Endothelial cell of umbilical vein (primary cell): Measurements from ENCODE around the gene IL1R2. TPM values are rescaled to one million over a fixed set of nuclear protein-coding genes. Genes with fewer than 3 reads are reported as not detected.

Experiments
- BruUV-seq: library from RNA; stranded (reverse); fragments of 400-500 nt; replicated peaks from 2 replicates; lab custom pipeline; 2021; lab: Mats Ljungman, UMichigan
- CTCF ChIA-PET: fragments of 300-600, 350-600 bp; sonication (Branson Sonifier 250); formaldehyde crosslinking; loops from one replicate; lab custom pipeline; 2021; ENCODE audit warnings: antibody characterized with exemption, inconsistent platforms; lab: Charles Lee
- POLR2A ChIA-PET: fragments of 300-600, 350-600 bp; sonication (Branson Sonifier 250); formaldehyde crosslinking; loops from one replicate; lab custom pipeline; 2021; ENCODE audit warnings: antibody characterized with exemption, inconsistent platforms; lab: Charles Lee
- DNase-seq: peaks from one replicate; pipeline ENCODE4 v3.0.0-alpha.2; 2011; ENCODE audit warnings: low read depth, low spot score
- FAIRE-seq: peaks from 2 replicates; lab custom pipeline; 2011; peaks lifted over from hg19 to GRCh38; lab: Jason Lieb, UNC
- H2AFZ ChIP-seq: 2 replicates; pipeline ENCODE4 v1.6.0; 2012; ENCODE audit warnings: low read depth, low read length, control low read depth, inconsistent platforms
- H3K27ac ChIP-seq: 2 replicates; pipeline ENCODE4 v1.5.1; 2011; ENCODE audit warnings: low read depth, mild to moderate bottlenecking, control low read depth, low read length, moderate library complexity; ENCODE audit not compliant: insufficient read depth
- H3K27me3 ChIP-seq, 2 experiments: 2 replicates each; pipeline versions ENCODE4 v1.6.0 to v1.6.1; 2011; ENCODE audit warnings: low read length in 2 of 2, mixed read lengths in 1 of 2; ENCODE audit not compliant: control insufficient read depth in 2 of 2, insufficient read depth in 2 of 2
- H3K36me3 ChIP-seq, 2 experiments: 2 replicates in 1 of 2; 3 replicates in 1 of 2; pipeline ENCODE4 v1.5.1; 2011; ENCODE audit warnings: low read length in 2 of 2, mild to moderate bottlenecking in 1 of 2, moderate library complexity in 1 of 2; ENCODE audit not compliant: control insufficient read depth in 2 of 2, insufficient read depth in 2 of 2; ENCODE audit errors: extremely low read depth in 1 of 2
- H3K4me1 ChIP-seq: 3 replicates; pipeline ENCODE4 v1.5.1; 2011; ENCODE audit warnings: mild to moderate bottlenecking, low read length; ENCODE audit not compliant: control insufficient read depth, insufficient read depth; ENCODE audit errors: extremely low read depth
- H3K4me2 ChIP-seq: 2 replicates; pipeline ENCODE4 v1.6.1; 2011; ENCODE audit warnings: low read length, control low read depth, mixed read lengths; ENCODE audit not compliant: insufficient read depth
- H3K4me3 ChIP-seq, 3 experiments: fragments of 200-600 bp in 1 of 3; sonication (generic), shearing (Covaris generic) in 1 of 3; replicated peaks in 1 of 3; 2 replicates each; pipeline ENCODE4 v1.5.1; 2011 to 2016; ENCODE audit warnings: control low read depth in 3 of 3, low read length in 3 of 3, mild to moderate bottlenecking in 2 of 3, inconsistent platforms in 1 of 3, low read depth in 1 of 3, moderate library complexity in 1 of 3; ENCODE audit not compliant: insufficient read depth in 1 of 3
- H3K79me2 ChIP-seq: 2 replicates; pipeline ENCODE4 v1.6.0; 2012; ENCODE audit warnings: low read length, inconsistent platforms; ENCODE audit not compliant: control insufficient read depth, insufficient read depth
- H3K9ac ChIP-seq: replicated peaks from 2 replicates; pipeline ENCODE3; 2011; ENCODE audit warnings: low read length, control low read depth; ENCODE audit not compliant: insufficient read depth; ENCODE audit errors: extremely low read depth
- H3K9me1 ChIP-seq: replicated peaks from 3 replicates; pipeline ENCODE4 v1.6.0; 2011; ENCODE audit warnings: mild to moderate bottlenecking, low read length; ENCODE audit not compliant: control insufficient read depth, insufficient read depth; ENCODE audit errors: extremely low read depth
- H3K9me3 ChIP-seq: replicated peaks from 2 replicates; pipeline ENCODE4 v1.5.1; 2012; ENCODE audit warnings: low read length, inconsistent platforms; ENCODE audit not compliant: control insufficient read depth, insufficient read depth
- H4K20me1 ChIP-seq: replicated peaks from 2 replicates; pipeline ENCODE3; 2011; ENCODE audit warnings: mild to moderate bottlenecking, low read length; ENCODE audit not compliant: control insufficient read depth, insufficient read depth; ENCODE audit errors: extremely low read depth
- CTCF ChIP-seq, 2 donors: IDR thresholded peaks; 1 replicate in 1 of 2; 2 replicates in 1 of 2; pipeline ENCODE4 v1.5.1; 2011; ENCODE audit warnings: low read length in 2 of 2, mild to moderate bottlenecking in 2 of 2, moderate library complexity in 2 of 2, control low read depth in 1 of 2, inconsistent platforms in 1 of 2, low read depth in 1 of 2; ENCODE audit not compliant: insufficient read depth in 1 of 2; ENCODE audit errors: extremely low read depth in 1 of 2
- EZH2 ChIP-seq: IDR thresholded peaks from 2 replicates; pipeline ENCODE4 v1.6.1; 2012; ENCODE audit warnings: borderline replicate concordance, low read depth, mild to moderate bottlenecking, moderate library complexity, low read length, inconsistent platforms; ENCODE audit not compliant: severe bottlenecking
- FOS ChIP-seq: IDR thresholded peaks from 2 replicates; pipeline ENCODE4 v1.6.1; 2011; ENCODE audit warnings: mild to moderate bottlenecking, low read length, moderate library complexity, borderline replicate concordance; ENCODE audit not compliant: insufficient read depth
- GATA2 ChIP-seq: IDR thresholded peaks from 2 replicates; pipeline ENCODE4 v1.7.0; 2011; ENCODE audit warnings: low read depth, mild to moderate bottlenecking, moderate library complexity, mixed read lengths, low read length; ENCODE audit not compliant: insufficient read length, insufficient read depth
- JUN ChIP-seq: IDR thresholded peaks from 2 replicates; pipeline ENCODE4 v1.6.1; 2011; ENCODE audit warnings: borderline replicate concordance, low read depth; ENCODE audit not compliant: insufficient read length, insufficient read depth
- MAX ChIP-seq: IDR thresholded peaks from 2 replicates; pipeline ENCODE4 v1.6.1; 2011; ENCODE audit not compliant: insufficient read depth, insufficient read length
- MYC ChIP-seq: IDR thresholded peaks from one replicate; pipeline ENCODE4 v1.6.1; 2011; ENCODE audit warnings: mild to moderate bottlenecking, low read depth, low read length
- POLR2A ChIP-seq: IDR thresholded peaks from 2 replicates; pipeline ENCODE4 v1.6.1; 2012; ENCODE audit warnings: low read depth, mild to moderate bottlenecking, control low read depth, low read length
- POLR2AphosphoS5 ChIP-seq: IDR thresholded peaks from 2 replicates; pipeline ENCODE4 v1.6.1; 2012; ENCODE audit warnings: low read depth, mild to moderate bottlenecking, control low read depth, low read length, moderate library complexity; ENCODE audit not compliant: insufficient read depth
- dilution Hi-C: fragments of 300-500 bp; cut with MboI; formaldehyde crosslinking; loops from one replicate; pipeline ENCODE4 v1.15.0; 2019; ENCODE audit warnings: low sequenced_read_pairs; ENCODE audit not compliant: extremely low pct_ligation_motif_present
- intact Hi-C: fragments of 100-400 bp; cut with micrococcal nuclease; formaldehyde crosslinking; loops from one replicate; pipeline ENCODE4 v1.10.0; 2022
- polyA plus RNA-seq, 4 experiments: library from polyadenylated mRNA; depleted of rRNA in 3 of 4; stranded (reverse) in 3 of 4; unstranded in 1 of 4; fragments of >200 nt; gene quantifications; 2 replicates each; pipeline versions ENCODE4 v1.2.1 to v1.2.3, GENCODE V29; 2011 to 2012; ENCODE audit warnings: missing spikeins in 1 of 4
- total RNA-seq: library from RNA; stranded (reverse); gene quantifications from 2 replicates; pipeline ENCODE4 v1.2.3, GENCODE V29; 2021

The IL1R2 gene
- total and polyA plus RNA-seq, 2 donors (not counting 3 experiments of a cell fraction or from before 2014, with no cell fraction given), result not detected

DNA sequence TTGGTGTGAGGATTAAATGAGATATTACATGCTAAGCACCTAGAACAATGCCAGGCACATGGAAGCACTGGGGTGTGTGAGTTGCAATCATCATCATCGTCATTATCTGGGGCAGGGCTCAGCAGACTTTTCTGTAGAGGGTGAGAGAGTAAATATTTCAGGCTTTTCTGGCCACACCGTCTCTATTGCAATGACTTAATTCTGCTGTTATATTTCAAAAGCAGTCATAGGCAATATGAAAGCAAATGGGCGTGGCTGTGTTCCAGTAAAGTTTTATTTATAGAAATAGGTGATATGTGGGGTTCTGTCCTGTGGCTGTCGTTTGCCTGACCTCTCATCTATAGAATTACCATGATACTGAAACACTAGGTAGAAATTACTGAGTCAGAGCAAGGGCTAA lies 60.6 kb downstream of the IL1R2 start:
- intact Hi-C loops, result no loop called here
- no peak overlapping the region for H2AFZ ChIP-seq
- BruUV-seq, result no TSS peak

DNA sequence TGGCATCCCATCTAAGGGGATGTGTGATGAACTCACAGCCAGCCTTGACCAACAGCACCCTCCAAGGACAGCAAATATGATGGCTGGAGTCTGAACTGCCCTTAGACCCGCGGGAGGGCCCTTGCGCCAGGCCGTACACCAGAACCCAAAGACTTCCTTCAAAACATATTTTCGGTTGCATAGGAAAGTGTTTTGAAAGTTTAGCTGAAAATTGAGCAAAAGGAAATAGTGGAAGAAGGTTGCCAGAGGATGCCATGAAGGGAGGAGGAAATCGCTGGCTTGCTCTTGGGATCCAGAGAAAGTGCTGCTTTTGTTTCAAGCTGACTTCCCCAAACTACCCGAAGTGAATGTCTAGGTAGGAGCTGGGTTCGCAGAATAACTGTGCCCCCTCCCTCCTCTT lies 61.3 kb downstream of the IL1R2 start:
- intact Hi-C loops (no loop called here), dilution Hi-C loops (no loop called here)
- Histone ChIP-seq H3K9ac (no peak overlapping the region), H3K27ac (no peak overlapping the region), H3K9me3 (no peaks in the 10 kb centered on the region), H3K4me2 (no peak overlapping the region), H3K27me3 (no peaks in the 10 kb centered on the region), H3K79me2 (no peaks in the 10 kb centered on the region), H2AFZ (no peak overlapping the region), H3K9me1 (no peaks in the 10 kb centered on the region), H3K36me3 (no peaks in the 10 kb centered on the region), H3K4me3 (no peak overlapping the region), H3K4me1 (peaks cover 11% of the 10 kb centered on the region), H4K20me1 (no peaks in the 10 kb centered on the region)
- DNase-seq (no peak), FAIRE-seq (no peak)
- no peak for TF ChIP-seq MYC
- no peak for TF ChIP-seq EZH2
- TF ChIP-seq GATA2, result no peak
- TF ChIP-seq JUN, result no peak
- no peak for TF ChIP-seq MAX
- TF ChIP-seq POLR2AphosphoS5, result no peak
- no peak for TF ChIP-seq CTCF (IDR thresholded peaks at IDR 0.05; ENCODE audit: extremely low read depth in 1 of 2, insufficient read depth in 1 of 2, low read depth in 1 of 2, low read length in 2 of 2)
- no peak for TF ChIP-seq POLR2A
- no peak for TF ChIP-seq FOS
- BruUV-seq, result no TSS peak
- CTCF ChIA-PET, result interaction anchor here (1.8 kb wide), 1 partner anchor 187 kb away, joined by 5 read pairs; no protein-coding TSS in a partner anchor
- POLR2A ChIA-PET, result no interaction called here

More for the DNA sequence above, 60.6 kb downstream of the IL1R2 start:
- Histone ChIP-seq H3K9me1 (no peaks in the 10 kb centered on the region), H3K9ac (no peak overlapping the region), H3K27ac (no peak overlapping the region), H3K79me2 (no peaks in the 10 kb centered on the region), H3K27me3 (no peaks in the 10 kb centered on the region), H4K20me1 (no peaks in the 10 kb centered on the region), H3K4me1 (peaks cover 11% of the 10 kb centered on the region), H3K4me3 (no peak overlapping the region), H3K9me3 (no peaks in the 10 kb centered on the region), H3K36me3 (no peaks in the 10 kb centered on the region), H3K4me2 (no peak overlapping the region)
- ChIA-PET POLR2A (no interaction called here), CTCF (interaction anchor here (1.8 kb wide), 1 partner anchor 188 kb away, joined by 5 read pairs; no protein-coding TSS in a partner anchor)
- FAIRE-seq, result no peak
- DNase-seq, result no peak
- no peak for TF ChIP-seq EZH2
- dilution Hi-C loops, result no loop called here
